ENCODE results near the gene GDPD5. TPM values are rescaled to one million over a fixed set of nuclear protein-coding genes. Genes with fewer than 3 reads are reported as not detected.

Gene GDPD5
- total RNA-seq, 1 experiment from 2014 or later: 12.2 TPM

DNA sequence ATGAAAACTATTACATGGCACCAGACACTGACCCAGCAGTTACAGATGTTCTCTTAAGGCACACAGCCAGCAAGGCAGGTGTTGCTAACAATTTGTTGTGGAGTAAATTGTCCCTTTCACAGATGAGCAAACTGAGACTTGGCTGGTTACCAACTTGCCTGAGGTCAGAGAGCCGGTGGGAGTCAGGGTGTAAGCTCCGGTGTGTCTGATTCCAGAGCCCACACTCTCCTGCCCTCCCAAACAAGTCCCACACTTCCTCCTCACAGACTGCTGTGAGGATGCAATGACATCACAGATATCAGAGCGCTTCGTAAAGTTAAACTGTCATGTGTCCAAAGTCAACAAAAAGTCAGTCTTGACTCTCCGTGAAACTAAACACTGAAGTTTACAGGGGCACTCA, 12.5 kb downstream of the GDPD5 start:
- peaks cover 8% of the 10 kb centered on the region; the same call in 1 of the 2 replicates for H3K9me3 Mint-ChIP-seq
- no peaks in the 10 kb centered on the region for H3K36me3 Mint-ChIP-seq
- CTCF ChIA-PET: no interaction called here
- H3K27me3 Mint-ChIP-seq (ENCODE audit: low read depth): no peaks in the 10 kb centered on the region
- H3K27ac Mint-ChIP-seq: no peak overlapping the region
- no peak overlapping the region for H3K4me3 Mint-ChIP-seq
- POLR2A ChIA-PET: no interaction called here
- H3K4me1 Mint-ChIP-seq: peaks cover 5% of the 10 kb centered on the region
- no peak for ATAC-seq
- no peak for TF ChIP-seq IRF2 (CRISPR knock-in tag; IDR thresholded peaks at IDR 0.05; ENCODE audit: borderline replicate concordance, low read depth)
- TF ChIP-seq ETV6 (CRISPR knock-in tag; IDR thresholded peaks at IDR 0.05): no peak
- TF ChIP-seq ZNF232 (CRISPR knock-in tag; IDR thresholded peaks at IDR 0.05): no peak
- TF ChIP-seq TEAD4 (CRISPR knock-in tag; IDR thresholded peaks at IDR 0.05): no peak
- TF ChIP-seq ESRRA (CRISPR knock-in tag; IDR thresholded peaks at IDR 0.05; ENCODE audit: borderline replicate concordance): no peak
- TF ChIP-seq FOXJ3 (CRISPR knock-in tag; IDR thresholded peaks at IDR 0.05; ENCODE audit: borderline replicate concordance): no peak
- TF ChIP-seq ZBTB43 (CRISPR knock-in tag; IDR thresholded peaks at IDR 0.05): no peak
- no peak for TF ChIP-seq NR3C1 (CRISPR knock-in tag; conservative IDR thresholded peaks at IDR 0.05; ENCODE audit: low read depth)
- TF ChIP-seq, protein P1, sequence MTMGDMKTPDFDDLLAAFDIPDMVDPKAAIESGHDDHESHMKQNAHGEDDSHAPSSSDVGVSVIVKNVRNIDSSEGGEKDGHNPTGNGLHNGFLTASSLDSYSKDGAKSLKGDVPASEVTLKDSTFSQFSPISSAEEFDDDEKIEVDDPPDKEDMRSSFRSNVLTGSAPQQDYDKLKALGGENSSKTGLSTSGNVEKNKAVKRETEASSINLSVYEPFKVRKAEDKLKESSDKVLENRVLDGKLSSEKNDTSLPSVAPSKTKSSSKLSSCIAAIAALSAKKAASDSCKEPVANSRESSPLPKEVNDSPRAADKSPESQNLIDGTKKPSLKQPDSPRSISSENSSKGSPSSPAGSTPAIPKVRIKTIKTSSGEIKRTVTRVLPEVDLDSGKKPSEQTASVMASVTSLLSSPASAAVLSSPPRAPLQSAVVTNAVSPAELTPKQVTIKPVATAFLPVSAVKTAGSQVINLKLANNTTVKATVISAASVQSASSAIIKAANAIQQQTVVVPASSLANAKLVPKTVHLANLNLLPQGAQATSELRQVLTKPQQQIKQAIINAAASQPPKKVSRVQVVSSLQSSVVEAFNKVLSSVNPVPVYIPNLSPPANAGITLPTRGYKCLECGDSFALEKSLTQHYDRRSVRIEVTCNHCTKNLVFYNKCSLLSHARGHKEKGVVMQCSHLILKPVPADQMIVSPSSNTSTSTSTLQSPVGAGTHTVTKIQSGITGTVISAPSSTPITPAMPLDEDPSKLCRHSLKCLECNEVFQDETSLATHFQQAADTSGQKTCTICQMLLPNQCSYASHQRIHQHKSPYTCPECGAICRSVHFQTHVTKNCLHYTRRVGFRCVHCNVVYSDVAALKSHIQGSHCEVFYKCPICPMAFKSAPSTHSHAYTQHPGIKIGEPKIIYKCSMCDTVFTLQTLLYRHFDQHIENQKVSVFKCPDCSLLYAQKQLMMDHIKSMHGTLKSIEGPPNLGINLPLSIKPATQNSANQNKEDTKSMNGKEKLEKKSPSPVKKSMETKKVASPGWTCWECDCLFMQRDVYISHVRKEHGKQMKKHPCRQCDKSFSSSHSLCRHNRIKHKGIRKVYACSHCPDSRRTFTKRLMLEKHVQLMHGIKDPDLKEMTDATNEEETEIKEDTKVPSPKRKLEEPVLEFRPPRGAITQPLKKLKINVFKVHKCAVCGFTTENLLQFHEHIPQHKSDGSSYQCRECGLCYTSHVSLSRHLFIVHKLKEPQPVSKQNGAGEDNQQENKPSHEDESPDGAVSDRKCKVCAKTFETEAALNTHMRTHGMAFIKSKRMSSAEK (CRISPR knock-in tag; IDR thresholded peaks at IDR 0.05; ENCODE audit: borderline replicate concordance): no peak
- TF ChIP-seq, protein P2, sequence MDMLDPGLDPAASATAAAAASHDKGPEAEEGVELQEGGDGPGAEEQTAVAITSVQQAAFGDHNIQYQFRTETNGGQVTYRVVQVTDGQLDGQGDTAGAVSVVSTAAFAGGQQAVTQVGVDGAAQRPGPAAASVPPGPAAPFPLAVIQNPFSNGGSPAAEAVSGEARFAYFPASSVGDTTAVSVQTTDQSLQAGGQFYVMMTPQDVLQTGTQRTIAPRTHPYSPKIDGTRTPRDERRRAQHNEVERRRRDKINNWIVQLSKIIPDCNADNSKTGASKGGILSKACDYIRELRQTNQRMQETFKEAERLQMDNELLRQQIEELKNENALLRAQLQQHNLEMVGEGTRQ (CRISPR knock-in tag; IDR thresholded peaks at IDR 0.05): no peak
- no peak for TF ChIP-seq PRRX2 (CRISPR knock-in tag; IDR thresholded peaks at IDR 0.05)
- no peak for DNase-seq (ENCODE audit: low spot score)

DNA sequence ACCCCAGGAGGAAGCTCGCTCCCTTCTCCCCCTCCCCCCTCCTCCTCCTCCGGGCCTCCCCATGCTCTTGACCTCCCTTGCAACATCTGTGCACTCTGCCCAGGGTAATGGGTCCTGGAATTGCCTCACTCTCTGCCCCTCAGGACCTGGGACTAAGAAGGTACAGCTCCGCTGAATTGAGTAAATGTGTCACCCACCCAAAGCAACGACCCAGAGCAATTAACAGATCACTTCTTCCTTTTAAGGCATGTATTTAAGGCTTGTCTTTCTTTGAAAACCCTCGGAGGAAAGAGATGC, 15.1 kb downstream of the GDPD5 start:
- no peak for TF ChIP-seq FOXP1 (CRISPR knock-in tag; IDR thresholded peaks at IDR 0.05; ENCODE audit: borderline replicate concordance)
- TF ChIP-seq NR3C1 (CRISPR knock-in tag; conservative IDR thresholded peaks at IDR 0.05; ENCODE audit: low read depth): no peak
- no peak for TF ChIP-seq FOXK1 (CRISPR knock-in tag; IDR thresholded peaks at IDR 0.05)
- H3K27me3 Mint-ChIP-seq (ENCODE audit: low read depth): no peaks in the 10 kb centered on the region
- POLR2A ChIA-PET: interaction anchor here (0.6 to 1.0 kb wide), 2 partner anchors 12 to 102 kb away, joined by 3 read pairs; no protein-coding TSS in a partner anchor
- no peak overlapping the region for H3K27ac Mint-ChIP-seq
- no peaks in the 10 kb centered on the region for H3K4me1 Mint-ChIP-seq
- CTCF ChIA-PET: interaction anchor here (1.0 to 1.6 kb wide), 6 partner anchors 8 to 59 kb away, joined by 3 to 8 read pairs (median 5); partner anchors contain the start of gene GDPD5
- no peaks in the 10 kb centered on the region for H3K36me3 Mint-ChIP-seq
- ATAC-seq: no peak
- DNase-seq (ENCODE audit: low spot score): no peak
- no peak overlapping the region for H3K4me3 Mint-ChIP-seq
- peaks cover under 1% of the 10 kb centered on the region; the same call in 1 of the 2 replicates for H3K9me3 Mint-ChIP-seq

DNA sequence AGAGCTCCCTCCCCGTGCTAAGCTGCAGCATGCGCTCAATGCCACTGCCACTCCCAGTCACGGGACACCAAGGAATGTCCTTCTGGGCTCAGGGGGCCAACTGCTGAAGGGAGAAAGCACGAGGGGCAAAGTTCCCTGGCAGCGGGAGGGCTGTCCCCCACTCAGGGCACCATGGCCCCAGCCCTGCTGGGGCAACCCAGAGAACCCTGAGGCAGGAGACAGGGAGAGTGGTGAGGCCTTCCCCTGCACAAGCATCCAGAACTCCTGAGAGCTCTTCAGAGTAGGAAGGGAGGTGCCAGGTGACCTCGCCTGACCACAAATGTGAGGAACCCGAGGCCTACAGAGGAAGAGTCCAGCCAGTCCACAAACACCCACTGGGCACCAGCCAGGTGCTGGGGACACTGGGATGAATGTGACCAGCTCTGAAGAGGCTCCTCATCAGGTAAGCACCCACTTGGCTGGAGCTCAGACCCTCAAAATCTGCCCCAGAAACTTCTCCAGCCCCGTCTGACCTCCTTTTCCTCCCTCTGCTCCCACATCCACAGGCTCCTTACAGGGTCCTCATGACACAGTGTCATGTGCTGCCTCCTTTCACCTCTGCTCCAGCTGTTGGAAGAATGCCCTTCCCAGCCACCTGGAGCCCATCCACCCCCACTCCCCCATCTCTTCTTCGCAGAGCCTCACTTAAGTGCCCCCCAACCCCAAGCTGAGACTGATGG, 15.6 kb downstream of the GDPD5 start:
- Mint-ChIP-seq H3K9me3 (no peaks in the 10 kb centered on the region), H3K4me1 (no peaks in the 10 kb centered on the region), H3K27me3 (ENCODE audit: low read depth) (no peaks in the 10 kb centered on the region), H3K4me3 (no peak overlapping the region), H3K27ac (no peak overlapping the region), H3K36me3 (no peaks in the 10 kb centered on the region)
- CTCF ChIA-PET: interaction anchor here (0.6 to 1.6 kb wide), 6 partner anchors 8 to 80 kb away, joined by 3 to 7 read pairs (median 4); partner anchors contain the start of gene GDPD5
- POLR2A ChIA-PET: interaction anchor here (0.6 kb wide), 1 partner anchor 12 kb away, joined by 3 read pairs; no protein-coding TSS in a partner anchor
- no peak for ATAC-seq
- no peak for DNase-seq (ENCODE audit: low spot score)
- no peak for TF ChIP-seq AFF4 (CRISPR knock-in tag; IDR thresholded peaks at IDR 0.05; ENCODE audit: borderline replicate concordance)
- TF ChIP-seq, protein P3, sequence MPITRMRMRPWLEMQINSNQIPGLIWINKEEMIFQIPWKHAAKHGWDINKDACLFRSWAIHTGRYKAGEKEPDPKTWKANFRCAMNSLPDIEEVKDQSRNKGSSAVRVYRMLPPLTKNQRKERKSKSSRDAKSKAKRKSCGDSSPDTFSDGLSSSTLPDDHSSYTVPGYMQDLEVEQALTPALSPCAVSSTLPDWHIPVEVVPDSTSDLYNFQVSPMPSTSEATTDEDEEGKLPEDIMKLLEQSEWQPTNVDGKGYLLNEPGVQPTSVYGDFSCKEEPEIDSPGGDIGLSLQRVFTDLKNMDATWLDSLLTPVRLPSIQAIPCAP (CRISPR knock-in tag; IDR thresholded peaks at IDR 0.05): no peak
